Stimulated activated CD4-positive, alpha-beta T cell treated with anti-CD3 and anti-CD28 coated beads, Interleukin-12 subunit alpha, Interleukin-12 subunit beta, amount 100 ng/mL, for 48 hours (primary cell): ENCODE results near the gene MRPL30.
"Not testable (repeated sequence)": the region's sequence is repeated elsewhere in the genome, so short reads cannot be mapped to it uniquely, and the experiment has no call there.

Experiments
- DNase-seq, 3 donors: peaks; one replicate each; pipeline ENCODE4 v3.0.0-alpha.2; 2020; ENCODE audit warnings: low read depth in 2 of 3, low spot score in 1 of 3

The MRPL30 gene

DNA sequence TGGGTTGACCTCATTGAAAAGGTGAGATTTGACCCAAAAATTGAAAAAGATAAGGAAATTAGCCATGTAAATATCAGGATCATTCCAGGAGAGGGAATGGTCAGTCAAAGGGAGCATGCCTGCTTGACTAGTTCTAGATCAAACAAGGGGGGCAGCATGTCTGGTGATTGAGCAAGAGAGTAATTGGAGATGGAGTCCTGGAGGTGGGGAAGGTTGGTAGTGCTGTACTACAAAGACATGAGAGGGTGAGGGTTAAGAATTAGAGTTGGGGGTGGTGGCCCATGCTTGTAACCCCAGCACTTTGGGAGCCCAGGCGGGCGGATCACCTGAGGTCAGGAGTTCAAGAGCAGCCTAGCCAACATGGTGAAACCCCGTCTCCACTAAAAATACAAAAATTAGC lies 2.0 kb downstream of the MRPL30 start:
- no peak for DNase-seq

DNA sequence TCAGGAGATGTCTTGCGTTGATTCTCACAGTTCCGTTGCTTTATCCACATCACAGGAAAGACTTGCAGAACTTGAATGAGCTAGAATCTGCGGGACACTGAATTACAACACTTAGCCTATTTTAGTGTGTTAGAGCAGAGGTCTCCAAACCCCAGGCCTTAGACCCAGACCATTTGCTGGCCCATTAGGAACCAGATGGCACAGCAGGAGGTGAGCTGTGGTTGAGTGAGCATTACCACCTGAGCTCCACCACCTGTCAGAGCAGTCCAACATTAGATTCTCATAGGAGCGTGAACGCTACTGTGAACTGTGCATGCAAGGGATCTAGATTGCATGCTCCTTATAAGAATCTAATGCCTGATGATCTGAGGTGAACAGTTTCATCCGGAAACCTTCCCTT lies 3.8 kb downstream of the MRPL30 start:
- DNase-seq = no peak

GRCh38 chr2:99187011-99187410 lies 6.0 kb downstream of the MRPL30 start:
- DNase-seq = no peak

GRCh38 chr2:99188357-99188756 lies 7.4 kb downstream of the MRPL30 start:
- DNase-seq = no peak

GRCh38 chr2:99190548-99190947 lies 9.6 kb downstream of the MRPL30 start:
- no peak for DNase-seq

DNA sequence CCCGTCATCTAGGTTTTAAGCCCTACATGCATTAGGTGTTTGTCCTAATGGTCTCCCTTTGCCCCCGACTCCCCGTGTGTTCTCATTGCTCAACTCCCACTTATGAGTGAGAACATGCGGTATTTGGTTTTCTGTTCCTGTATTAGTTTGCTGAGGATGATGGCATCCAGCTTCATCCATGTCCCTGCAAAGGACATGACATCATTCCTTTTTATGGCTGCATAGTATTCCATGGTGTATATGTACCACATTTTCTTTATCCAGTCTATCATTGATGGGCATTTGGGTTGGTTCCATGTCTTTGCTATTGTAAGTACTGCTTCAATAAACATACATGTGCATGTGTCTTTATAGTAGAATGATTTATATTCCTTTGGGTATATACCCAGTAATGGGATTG lies 11.4 kb downstream of the MRPL30 start:
- not testable (repeated sequence) for DNase-seq

GRCh38 chr2:99198103-99198841 lies 17.3 kb downstream of the MRPL30 start:
- DNase-seq = no peak

GRCh38 chr2:99200076-99200800 lies 19.3 kb downstream of the MRPL30 start:
- DNase-seq = no peak

DNA sequence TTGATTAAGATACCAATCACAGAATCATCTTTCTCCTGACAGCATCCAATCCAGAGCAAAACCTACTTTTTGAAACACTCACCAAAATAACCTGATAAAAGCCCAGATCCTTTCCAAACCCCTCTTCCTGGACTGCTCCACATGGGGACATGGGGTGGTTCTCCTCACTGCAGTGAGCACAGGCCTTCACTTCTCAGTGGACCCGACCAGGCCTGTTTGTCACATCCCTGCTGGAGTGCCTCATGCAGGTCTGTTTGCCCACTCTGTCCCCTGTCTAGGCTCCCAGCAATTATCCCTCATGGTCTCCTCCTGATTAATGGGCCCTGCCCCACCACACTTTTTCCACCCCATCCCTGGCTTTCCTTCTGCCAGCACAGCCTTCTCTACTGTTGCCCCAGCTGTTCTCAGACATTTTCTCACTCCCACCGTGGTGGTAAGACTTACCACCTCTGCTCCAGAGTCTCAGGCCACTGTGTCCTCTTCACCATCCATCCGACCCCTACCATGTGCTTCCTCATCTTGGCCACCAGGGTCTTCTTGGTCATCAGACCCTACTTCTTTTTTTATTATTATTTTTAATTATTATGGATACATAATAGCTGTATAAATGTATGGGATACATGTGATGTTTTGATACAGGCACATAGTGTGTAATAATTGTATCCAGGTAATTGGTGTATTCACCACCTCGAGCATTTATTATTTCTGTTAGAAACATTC lies 21.1 kb downstream of the MRPL30 start:
- DNase-seq = no peak

GRCh38 chr2:99205491-99205890 lies 24.5 kb downstream of the MRPL30 start:
- no peak for DNase-seq

DNA sequence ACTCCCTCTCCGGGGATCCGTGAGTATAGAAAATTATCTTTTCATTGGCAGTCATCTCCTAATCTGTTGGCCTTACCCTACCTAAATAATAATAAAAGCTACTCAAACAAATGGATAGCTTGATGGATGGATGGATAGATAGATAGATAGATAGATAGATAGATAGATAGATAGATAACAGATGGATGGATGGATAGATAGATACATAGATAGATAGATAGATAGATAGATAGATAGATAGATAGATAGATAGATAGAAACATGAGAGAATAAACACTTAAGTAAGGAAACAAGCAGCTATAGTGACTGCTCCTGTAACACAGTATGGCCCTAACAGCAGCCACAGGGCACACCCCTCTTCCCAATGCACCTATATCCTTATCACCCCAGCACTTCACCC lies 35.1 kb downstream of the MRPL30 start:
- DNase-seq = no peak

DNA sequence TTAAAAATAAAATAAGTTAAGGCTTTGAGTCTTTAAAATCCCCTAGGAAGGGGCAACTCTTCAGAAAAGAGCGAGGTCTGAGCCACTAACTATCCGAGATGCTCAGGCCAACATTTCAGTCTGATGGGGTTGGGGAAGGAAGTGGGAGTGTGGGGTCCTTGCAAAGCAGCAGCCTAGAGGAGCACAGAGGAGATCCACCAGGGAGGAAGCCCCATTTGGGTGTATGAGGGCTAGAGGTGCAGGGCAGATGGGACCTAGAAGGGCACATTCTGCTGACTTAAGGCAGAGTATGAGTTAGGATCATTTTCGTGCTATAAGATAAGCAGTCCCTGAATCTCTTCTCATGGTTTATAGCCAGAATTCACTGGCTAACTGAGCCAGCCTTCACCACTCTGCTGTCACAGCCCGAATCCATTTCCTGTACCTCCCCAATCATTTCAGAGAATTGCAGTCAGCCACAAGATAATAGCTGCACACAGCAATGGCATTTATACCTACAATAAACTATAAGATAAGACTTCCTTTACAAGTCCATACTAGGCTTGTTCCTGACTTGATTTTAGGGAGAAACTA lies 37.0 kb downstream of the MRPL30 start:
- no peak for DNase-seq

DNA sequence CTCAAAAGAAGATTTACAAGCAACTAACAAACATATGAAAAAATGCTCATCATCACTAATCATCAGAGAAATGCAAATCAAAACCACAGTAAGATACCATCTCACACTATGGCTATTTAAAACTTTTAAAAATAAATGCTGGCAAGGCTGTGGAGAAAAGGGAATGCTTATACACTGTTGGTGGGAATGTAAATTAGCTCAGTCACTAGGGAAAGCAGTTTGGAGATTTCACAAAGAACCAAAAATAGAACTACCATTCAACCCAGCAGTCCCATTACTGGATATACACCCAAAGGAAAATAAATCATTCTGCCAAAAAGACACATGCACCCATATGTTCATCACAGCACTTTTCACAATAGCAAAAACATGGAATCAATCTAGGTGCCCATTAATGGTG lies 52.2 kb downstream of the MRPL30 start:
- DNase-seq = not testable (repeated sequence)

GRCh38 chr2:99238599-99238998 lies 57.6 kb downstream of the MRPL30 start:
- no peak for DNase-seq

DNA sequence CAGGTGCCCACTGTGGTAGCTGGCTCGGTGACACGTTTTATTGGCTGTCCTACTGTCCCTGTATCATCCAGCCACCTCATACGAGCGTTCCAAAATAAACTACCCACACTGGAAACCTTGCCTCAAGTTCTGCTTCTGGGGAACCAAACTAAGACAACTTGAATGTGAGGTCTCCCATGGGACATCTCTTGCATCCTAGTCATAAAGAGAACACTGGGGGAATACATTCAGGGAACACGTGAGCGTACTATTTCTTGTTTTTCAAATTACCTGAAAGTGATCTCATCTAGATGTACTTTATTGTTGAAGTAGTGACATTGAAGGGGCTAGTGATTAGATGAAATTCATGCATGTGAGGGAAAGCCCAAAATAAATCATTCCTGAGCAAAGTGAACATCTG lies 59.4 kb downstream of the MRPL30 start:
- DNase-seq = no peak

DNA sequence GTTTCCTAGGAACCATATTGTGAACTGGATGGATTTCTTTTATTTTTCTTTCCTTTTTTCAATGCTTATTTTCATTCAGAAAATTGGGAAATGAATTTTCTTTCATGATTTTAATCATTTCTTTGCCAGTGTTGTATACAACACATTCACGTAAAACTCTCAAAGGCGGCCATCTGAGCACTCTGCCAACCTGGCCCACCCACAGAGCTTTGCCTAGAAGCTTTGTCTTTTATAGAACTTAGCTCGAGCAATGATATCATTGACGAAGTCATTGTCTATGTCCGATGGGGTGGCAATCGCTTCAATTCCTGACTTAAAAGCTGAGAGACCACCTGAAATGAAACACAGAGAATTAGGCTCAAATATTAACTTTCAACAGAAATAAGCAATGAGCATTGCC lies 61.2 kb downstream of the MRPL30 start:
- no peak for DNase-seq
